Measurements from ENCODE around the gene CLEC11A. TPM values are rescaled to one million over a fixed set of nuclear protein-coding genes. Genes with fewer than 3 reads are reported as not detected.
A peak's percentile ranks its signal among the peaks of the same experiment; 100 is the strongest.

The CLEC11A gene
- total and polyA plus RNA-seq, 9 of the 15 experiments (the other 6 are each of a cell fraction or from before 2014, with no cell fraction given) = 0.39 to 43.9 (median 3.4) TPM

DNA sequence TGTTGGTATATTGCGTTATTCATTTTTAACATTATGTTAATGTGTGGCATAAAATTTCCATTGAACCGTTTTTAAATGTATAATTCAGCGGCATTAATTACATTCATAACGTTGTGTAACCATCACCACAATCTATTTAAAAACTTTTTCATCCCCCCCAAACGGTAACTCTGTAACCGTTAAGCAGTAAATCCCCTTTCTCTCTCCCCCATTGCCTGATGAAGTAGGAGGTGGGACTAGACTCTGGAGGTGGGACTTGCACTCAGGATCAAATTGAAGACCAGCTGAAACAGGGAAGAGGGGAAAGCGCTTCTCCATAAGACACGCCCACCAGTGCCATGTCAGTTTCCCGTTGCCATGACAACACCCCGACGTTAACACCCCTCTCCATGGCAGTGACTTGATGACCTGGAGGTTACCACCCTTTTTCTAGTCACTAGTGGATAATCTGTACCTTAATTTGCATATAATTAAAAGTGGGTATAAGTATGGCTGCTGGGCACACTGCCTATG, 16.8 kb downstream of the CLEC11A start (continued):
- TF ChIP-seq, protein P1, sequence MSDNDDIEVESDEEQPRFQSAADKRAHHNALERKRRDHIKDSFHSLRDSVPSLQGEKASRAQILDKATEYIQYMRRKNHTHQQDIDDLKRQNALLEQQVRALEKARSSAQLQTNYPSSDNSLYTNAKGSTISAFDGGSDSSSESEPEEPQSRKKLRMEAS (CRISPR knock-in tag; IDR thresholded peaks at IDR 0.05) = no peak
- no peak for TF ChIP-seq KLF6 (CRISPR knock-in tag; IDR thresholded peaks at IDR 0.05; ENCODE audit: borderline replicate concordance)
- TF ChIP-seq CREBBP (IDR thresholded peaks at IDR 0.05; ENCODE audit: low read depth, low read length) = no peak
- TF ChIP-seq MGA (IDR thresholded peaks at IDR 0.05) = no peak
- no peak for TF ChIP-seq DDX20 (tag; IDR thresholded peaks at IDR 0.05; ENCODE audit: low read depth)
- peak; percentile 39 for TF ChIP-seq MEIS2 (IDR thresholded peaks at IDR 0.05; ENCODE audit: partially characterized antibody)
- TF ChIP-seq SP1 (CRISPR knock-in tag; IDR thresholded peaks at IDR 0.05) = 0 out of 2 replicates have a peak, but pooled peaks have one; percentile 40
- no peak for TF ChIP-seq TBL1XR1 (IDR thresholded peaks at IDR 0.05; ENCODE audit: low read length in 2 of 2)
- TF ChIP-seq GTF2A2 (tag; IDR thresholded peaks at IDR 0.05) = no peak
